HUES48 (cell line): ENCODE measurements around the gene TF.
"Not testable (repeated sequence)": the region's sequence is repeated elsewhere in the genome, so short reads cannot be mapped to it uniquely, and the experiment has no call there.

Experiments
- H3K27ac ChIP-seq: one replicate; pipeline ENCODE4 v1.7.0; 2013; ENCODE audit warnings: low read depth, low read length, inconsistent platforms
- H3K27me3 ChIP-seq: 2 replicates; pipeline ENCODE4 v1.6.1; 2013; ENCODE audit warnings: mild to moderate bottlenecking, low read length; ENCODE audit not compliant: control insufficient read depth, insufficient read depth
- H3K36me3 ChIP-seq: 2 replicates; pipeline ENCODE4 v1.6.1; 2013; ENCODE audit warnings: low read length; ENCODE audit not compliant: control insufficient read depth, insufficient read depth
- H3K4me1 ChIP-seq: 2 replicates; pipeline ENCODE4 v1.6.1; 2013; ENCODE audit warnings: mild to moderate bottlenecking, low read length; ENCODE audit not compliant: control insufficient read depth, insufficient read depth
- H3K4me3 ChIP-seq: 2 replicates; pipeline ENCODE4 v1.5.1; 2013; ENCODE audit warnings: mild to moderate bottlenecking, low read depth, low read length
- H3K9ac ChIP-seq: 2 replicates; pipeline ENCODE4 v1.6.1; 2013; ENCODE audit warnings: mild to moderate bottlenecking, low read depth, low read length, moderate library complexity
- H3K9me3 ChIP-seq: 2 replicates; pipeline ENCODE4 v1.6.1; 2013; ENCODE audit warnings: low read length; ENCODE audit not compliant: control insufficient read depth, insufficient read depth

The TF gene

DNA sequence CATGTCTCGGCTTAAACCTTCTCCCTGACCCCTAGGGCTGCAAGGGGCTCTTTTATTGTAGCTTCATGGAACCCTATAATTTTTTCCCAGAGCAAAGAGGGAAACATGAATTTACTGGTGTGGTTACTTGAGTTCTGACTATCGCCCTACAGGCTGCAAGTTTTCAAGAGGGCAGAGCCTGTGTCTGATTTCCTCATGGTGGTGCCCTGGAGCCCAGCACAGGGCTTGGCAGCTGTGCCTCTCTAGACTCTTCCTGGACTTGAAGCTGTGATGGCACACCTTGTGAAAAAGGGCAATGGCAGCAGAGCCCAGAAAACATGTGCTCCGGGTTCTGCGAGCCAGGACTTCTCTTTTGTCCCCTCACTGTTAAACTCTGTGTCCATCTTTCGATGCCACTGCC, 34.2 kb upstream of the TF start:
- Histone ChIP-seq H3K27me3 (no peaks in the 10 kb centered on the region), H3K36me3 (no peaks in the 10 kb centered on the region), H3K9me3 (no peaks in the 10 kb centered on the region), H3K4me3 (no peak overlapping the region), H3K27ac (no peak overlapping the region), H3K4me1 (no peaks in the 10 kb centered on the region), H3K9ac (no peak overlapping the region)

DNA sequence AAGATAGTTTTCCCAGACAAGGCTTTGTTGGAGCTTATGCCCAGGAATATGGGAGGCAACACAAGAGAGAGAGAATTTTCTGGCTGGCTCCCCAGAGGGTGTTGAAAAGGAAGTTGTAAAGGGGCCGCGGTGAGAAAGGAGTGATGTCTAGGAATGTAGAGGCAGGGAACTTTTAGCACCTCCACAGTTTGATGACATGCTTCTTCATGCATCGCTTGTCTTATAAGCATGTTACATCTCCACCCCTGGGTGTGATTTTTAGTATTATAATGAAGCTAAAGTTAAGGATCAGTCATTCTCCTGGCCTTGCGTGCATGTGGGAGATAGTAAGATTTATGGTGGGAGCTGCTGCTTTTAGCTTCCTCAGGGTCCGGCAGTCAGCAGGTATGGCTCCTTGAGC, 32.8 kb upstream of the TF start:
- H3K4me1 ChIP-seq: no peaks in the 10 kb centered on the region
- H3K36me3 ChIP-seq: no peaks in the 10 kb centered on the region
- no peak overlapping the region for H3K4me3 ChIP-seq
- no peak overlapping the region for H3K27ac ChIP-seq
- no peak overlapping the region for H3K9ac ChIP-seq
- no peaks in the 10 kb centered on the region for H3K9me3 ChIP-seq
- no peaks in the 10 kb centered on the region for H3K27me3 ChIP-seq

DNA sequence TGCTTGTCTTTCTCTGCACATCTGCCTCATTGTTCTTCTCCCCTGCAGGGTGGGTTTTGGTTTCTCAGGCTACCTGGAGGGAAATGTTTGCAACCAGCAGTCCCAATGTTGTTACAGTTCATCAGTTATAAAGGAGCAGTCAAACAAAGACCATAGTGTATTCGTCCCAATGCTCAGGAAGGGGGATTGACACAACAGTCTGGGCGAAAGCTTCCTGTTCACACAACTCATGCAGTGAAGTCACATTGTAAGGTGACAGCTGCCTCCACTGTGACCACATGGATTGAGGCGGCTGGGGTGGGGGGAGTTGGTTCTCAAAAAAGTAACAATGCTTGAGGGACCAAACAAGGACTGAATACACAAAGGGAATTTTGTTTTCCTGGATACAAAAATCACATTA, 28.8 kb upstream of the TF start:
- no peaks in the 10 kb centered on the region for H3K27me3 ChIP-seq
- no peak overlapping the region for H3K27ac ChIP-seq

DNA sequence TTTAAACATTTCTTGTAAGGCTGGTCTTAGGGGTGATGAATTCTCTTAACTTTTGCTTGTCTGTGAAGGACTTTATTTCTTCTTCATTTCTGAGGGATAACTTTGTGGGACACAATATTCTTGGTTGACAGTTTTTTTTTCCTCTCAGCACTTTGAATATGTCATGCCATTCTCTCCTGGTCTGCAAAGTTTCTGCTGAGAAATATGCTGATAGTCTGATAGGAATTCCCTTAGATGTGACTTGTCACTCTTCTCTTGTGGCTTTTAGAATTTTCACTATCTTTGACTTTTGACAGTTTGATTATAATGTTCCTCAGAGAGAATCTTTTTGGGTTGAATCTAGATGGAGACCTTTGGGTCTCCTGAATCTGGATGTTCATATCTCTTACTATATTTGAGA, 23.3 kb upstream of the TF start:
- Histone ChIP-seq H3K27ac (no peak overlapping the region), H3K4me1 (no peaks in the 10 kb centered on the region), H3K4me3 (no peak overlapping the region), H3K27me3 (no peaks in the 10 kb centered on the region), H3K9me3 (peaks cover 11% of the 10 kb centered on the region), H3K36me3 (no peaks in the 10 kb centered on the region), H3K9ac (no peak overlapping the region)

More for the DNA sequence above, 28.8 kb upstream of the TF start:
- Histone ChIP-seq H3K36me3 (no peaks in the 10 kb centered on the region), H3K4me1 (no peaks in the 10 kb centered on the region), H3K9me3 (0 out of 2 replicates have a peak, but pooled peaks cover 3% of the 10 kb centered on the region), H3K4me3 (no peak overlapping the region), H3K9ac (no peak overlapping the region)

DNA sequence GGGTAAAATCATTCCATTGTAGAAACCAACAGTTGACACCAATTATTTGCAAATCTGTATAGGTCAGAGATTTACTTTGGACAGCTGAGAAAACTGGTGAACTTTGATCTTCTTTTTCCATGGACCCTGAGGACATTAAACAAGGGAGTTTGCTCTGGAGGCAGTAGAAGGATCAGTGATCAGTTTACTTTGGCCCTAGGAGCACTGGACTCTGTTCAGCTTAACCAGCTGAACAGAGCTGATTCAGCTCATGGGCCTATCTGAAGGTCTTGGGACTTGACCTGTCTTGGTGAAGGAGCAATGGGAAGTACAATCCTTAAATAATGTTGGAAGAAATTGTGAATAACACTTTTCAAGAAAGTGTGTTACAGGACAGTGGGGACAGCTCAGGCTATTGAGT, 15.2 kb upstream of the TF start:
- Histone ChIP-seq H3K27me3 (no peaks in the 10 kb centered on the region), H3K9me3 (peaks cover 22% of the 10 kb centered on the region), H3K27ac (no peak overlapping the region), H3K4me1 (no peaks in the 10 kb centered on the region), H3K36me3 (no peaks in the 10 kb centered on the region), H3K9ac (no peak overlapping the region), H3K4me3 (no peak overlapping the region)

DNA sequence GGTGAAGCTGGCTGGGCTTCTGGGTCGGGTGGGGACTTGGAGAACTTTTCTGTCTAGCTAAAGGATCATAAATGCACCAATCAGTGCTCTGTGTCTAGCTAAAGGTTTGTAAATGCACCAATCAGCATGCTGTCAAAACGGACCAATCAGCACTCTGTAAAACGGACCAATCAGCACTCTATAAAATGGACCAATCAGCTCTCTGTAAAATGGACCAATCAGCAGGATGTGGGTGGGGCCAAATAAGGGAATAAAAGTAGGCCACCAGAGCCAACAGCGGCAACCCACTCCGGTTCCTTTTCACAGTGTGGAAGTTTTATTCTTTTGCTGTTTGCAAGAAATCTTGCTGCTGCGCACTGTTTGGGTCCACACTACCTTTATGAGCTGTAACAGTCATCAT, 14.0 kb upstream of the TF start:
- not testable (repeated sequence) for H3K4me1 ChIP-seq, H3K9ac ChIP-seq, H3K4me3 ChIP-seq, H3K27ac ChIP-seq, H3K27me3 ChIP-seq, H3K36me3 ChIP-seq
- H3K9me3 ChIP-seq: peaks cover 22% of the 10 kb centered on the region

DNA sequence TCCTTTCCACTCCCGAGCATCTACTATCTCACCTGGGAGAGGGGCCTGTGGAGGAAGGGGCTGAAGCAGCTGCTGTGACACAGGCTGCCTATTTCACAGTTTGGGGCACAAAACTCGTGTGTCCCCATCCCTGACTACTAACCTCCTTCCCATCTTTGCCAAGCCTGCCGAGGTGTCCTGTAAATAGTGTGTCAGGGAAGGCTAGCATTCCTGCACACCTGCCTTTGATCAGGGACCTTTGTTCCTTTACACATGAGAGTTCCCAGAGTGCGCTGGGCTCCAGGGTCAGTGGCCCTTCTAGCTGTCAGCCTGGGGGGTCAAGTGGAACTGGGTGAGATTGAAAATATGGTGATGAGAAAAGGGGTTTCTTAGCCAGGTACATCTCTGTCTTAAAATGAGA, 13.0 kb upstream of the TF start:
- no peak overlapping the region for H3K4me3 ChIP-seq
- H3K9me3 ChIP-seq: peaks cover 22% of the 10 kb centered on the region
- H3K9ac ChIP-seq: no peak overlapping the region
- H3K27me3 ChIP-seq: no peaks in the 10 kb centered on the region
- no peaks in the 10 kb centered on the region for H3K4me1 ChIP-seq
- H3K27ac ChIP-seq: no peak overlapping the region
- H3K36me3 ChIP-seq: no peaks in the 10 kb centered on the region

DNA sequence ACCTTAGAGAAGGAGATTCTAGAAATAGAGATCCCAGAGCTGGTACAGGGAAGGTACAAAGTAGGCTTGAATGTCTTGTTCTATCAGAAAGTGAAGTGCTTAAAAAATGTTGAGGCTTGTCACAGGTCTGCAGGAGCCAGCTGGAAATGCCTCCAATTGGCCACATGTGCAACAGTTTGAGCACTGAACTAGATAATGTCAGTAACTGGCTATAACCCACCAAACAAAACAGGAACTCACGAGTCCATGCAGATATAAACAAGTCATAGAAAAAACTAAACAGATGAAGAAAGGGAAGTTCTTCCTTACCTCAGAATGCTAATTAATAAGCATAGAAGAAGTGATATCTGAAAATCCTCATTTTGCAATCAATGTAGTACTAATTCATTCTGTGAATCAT, 11.9 kb upstream of the TF start:
- Histone ChIP-seq H3K36me3 (no peaks in the 10 kb centered on the region), H3K4me3 (no peak overlapping the region), H3K27me3 (no peaks in the 10 kb centered on the region), H3K27ac (no peak overlapping the region), H3K9me3 (peaks cover 22% of the 10 kb centered on the region), H3K9ac (no peak overlapping the region), H3K4me1 (no peaks in the 10 kb centered on the region)

DNA sequence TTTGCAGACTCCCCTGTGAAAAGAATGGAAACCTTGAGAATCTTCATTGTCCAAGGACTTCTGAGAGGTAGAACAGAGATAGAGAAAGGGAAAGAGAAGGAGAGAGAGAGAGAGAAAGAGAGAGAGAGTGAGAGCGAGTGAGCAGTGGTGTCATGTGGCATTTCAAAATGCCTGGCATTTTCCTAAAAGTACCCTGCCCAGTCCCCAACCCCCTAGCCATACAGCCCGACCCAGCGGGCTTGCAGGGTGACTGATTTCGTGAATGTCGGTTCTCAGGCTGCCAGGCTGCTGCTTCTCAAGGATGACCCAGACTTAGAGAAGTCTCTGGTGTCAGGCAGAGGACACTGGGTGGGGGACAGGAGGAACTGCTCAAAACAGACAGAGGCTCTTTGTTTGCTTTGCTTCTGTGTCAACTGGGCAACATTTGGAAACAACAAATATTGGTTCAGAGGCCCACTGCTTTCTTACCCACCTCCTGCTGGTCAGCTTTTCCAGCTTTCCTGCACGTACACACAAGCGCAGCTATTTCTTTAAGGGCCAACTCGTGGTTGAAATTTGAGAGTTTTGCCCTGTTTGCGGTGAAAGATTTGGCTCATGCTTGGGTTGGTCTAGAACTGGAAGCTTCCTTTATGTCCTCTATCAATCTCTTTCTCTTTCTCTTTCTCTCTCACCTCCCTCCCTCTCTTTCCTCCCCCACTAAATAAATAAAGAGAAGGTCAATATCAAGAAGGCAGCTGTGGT, 3.7 kb upstream of the TF start:
- no peaks in the 10 kb centered on the region for H3K36me3 ChIP-seq
- H3K9me3 ChIP-seq: no peaks in the 10 kb centered on the region
- peaks cover 38% of the 10 kb centered on the region for H3K27me3 ChIP-seq
- H3K4me1 ChIP-seq: peaks cover 5% of the 10 kb centered on the region; the same call in 1 of the 2 replicates
- no peak overlapping the region for H3K9ac ChIP-seq
- H3K27ac ChIP-seq: no peak overlapping the region
- no peak overlapping the region for H3K4me3 ChIP-seq

DNA sequence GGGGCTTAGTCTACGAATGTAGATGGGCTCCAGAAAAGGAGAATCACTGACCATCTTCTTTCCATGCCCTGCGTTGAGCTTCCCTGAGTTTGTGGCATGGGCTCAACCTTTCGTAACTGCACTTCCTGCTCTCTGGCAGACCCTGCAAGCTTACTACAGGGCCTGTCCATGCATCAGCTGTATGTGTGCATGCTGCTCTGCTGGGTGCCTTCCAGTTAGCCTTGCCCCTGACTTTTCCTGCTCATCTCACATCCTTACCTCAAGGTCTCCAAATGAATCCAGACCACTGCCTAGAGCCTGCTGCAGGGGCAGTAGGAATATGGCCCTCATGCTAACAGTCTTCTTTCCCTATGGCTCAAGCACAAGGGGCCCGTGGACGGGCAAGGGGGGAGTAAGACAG, 2.0 kb upstream of the TF start:
- H3K4me1 ChIP-seq: peaks cover 5% of the 10 kb centered on the region; the same call in 1 of the 2 replicates
- H3K27me3 ChIP-seq: peaks cover 38% of the 10 kb centered on the region
- H3K36me3 ChIP-seq: no peaks in the 10 kb centered on the region
- no peak overlapping the region for H3K27ac ChIP-seq
- H3K9ac ChIP-seq: no peak overlapping the region
- no peaks in the 10 kb centered on the region for H3K9me3 ChIP-seq
- H3K4me3 ChIP-seq: no peak overlapping the region

DNA sequence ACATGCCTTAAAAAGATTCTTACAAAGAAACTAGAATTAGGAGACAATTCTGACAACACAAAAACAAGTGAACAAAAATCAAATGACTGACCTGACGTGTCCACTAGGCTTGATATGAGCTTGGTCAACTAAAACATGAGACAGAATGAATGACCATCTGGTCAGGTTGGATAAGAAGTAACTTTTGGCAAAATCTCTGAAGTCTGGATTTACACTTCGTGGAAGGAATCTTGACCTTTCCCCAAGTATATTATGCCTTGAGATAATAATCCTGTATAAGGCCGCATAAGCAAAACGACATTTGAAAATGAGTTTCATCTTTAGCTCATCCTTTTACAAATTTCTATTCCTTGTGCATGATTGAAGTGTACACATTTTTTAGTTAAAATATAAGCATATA, 1.1 kb upstream of the TF start:
- Histone ChIP-seq H3K4me1 (peaks cover 5% of the 10 kb centered on the region; the same call in 1 of the 2 replicates), H3K9me3 (no peaks in the 10 kb centered on the region), H3K9ac (no peak overlapping the region), H3K4me3 (no peak overlapping the region), H3K27me3 (peaks cover 38% of the 10 kb centered on the region), H3K36me3 (no peaks in the 10 kb centered on the region), H3K27ac (no peak overlapping the region)
